Neuronal stem cell (in vitro differentiated cells): ENCODE results near the gene AVEN.
A peak's percentile ranks its signal among the peaks of the same experiment; 100 is the strongest.

Source experiments
- DNase-seq: peaks from one replicate; pipeline ENCODE4 v3.0.0-alpha.2; 2013; ENCODE audit warnings: low spot score
- H2AFZ ChIP-seq: one replicate; pipeline ENCODE4 v1.6.1; 2013; ENCODE audit warnings: mild to moderate bottlenecking, low read length, inconsistent platforms
- H2AK5ac ChIP-seq: 2 replicates; pipeline ENCODE4 v1.6.1; 2013; ENCODE audit warnings: low read depth, mild to moderate bottlenecking, inconsistent platforms, low read length, moderate library complexity, mixed read lengths
- H2BK120ac ChIP-seq: 2 replicates; pipeline ENCODE4 v1.6.1; 2013; ENCODE audit warnings: low read depth, mild to moderate bottlenecking, inconsistent platforms, low read length, moderate library complexity, mixed read lengths
- H2BK12ac ChIP-seq: one replicate; pipeline ENCODE4 v1.6.1; 2013; ENCODE audit warnings: low read length, inconsistent platforms
- H2BK15ac ChIP-seq: 2 replicates; pipeline ENCODE4 v1.6.1; 2013; ENCODE audit warnings: mild to moderate bottlenecking, low read length, inconsistent platforms, mixed read lengths
- H2BK5ac ChIP-seq: one replicate; pipeline ENCODE4 v1.6.1; 2013; ENCODE audit warnings: inconsistent platforms, mild to moderate bottlenecking, low read length, moderate library complexity
- H3K14ac ChIP-seq: one replicate; pipeline ENCODE4 v1.6.1; 2013; ENCODE audit warnings: low read length, inconsistent platforms
- H3K18ac ChIP-seq: 2 replicates; pipeline ENCODE4 v1.6.1; 2013; ENCODE audit warnings: low read length, inconsistent platforms
- H3K23ac ChIP-seq: 2 replicates; pipeline ENCODE4 v1.6.1; 2013; ENCODE audit warnings: low read depth, mild to moderate bottlenecking, mixed read lengths, low read length, inconsistent platforms; ENCODE audit not compliant: poor library complexity
- H3K27ac ChIP-seq: replicated peaks from 3 replicates; pipeline ENCODE4 v1.5.1; 2013; ENCODE audit warnings: low read length, inconsistent platforms
- H3K27me3 ChIP-seq, 3 experiments: 2 replicates each; pipeline ENCODE4 v1.6.1; 2013; ENCODE audit warnings: low read length in 3 of 3, mild to moderate bottlenecking in 2 of 3, inconsistent platforms in 1 of 3, low read depth in 1 of 3, mixed read lengths in 1 of 3, moderate library complexity in 1 of 3; ENCODE audit not compliant: control insufficient read depth in 3 of 3, insufficient read depth in 3 of 3
- H3K36me3 ChIP-seq, 2 donors: replicated peaks in 1 of 2; 2 replicates each; pipeline ENCODE4 v1.6.1; 2013; ENCODE audit warnings: low read length in 2 of 2; ENCODE audit not compliant: control insufficient read depth in 2 of 2, insufficient read depth in 2 of 2
- H3K4ac ChIP-seq: 2 replicates; pipeline ENCODE4 v1.6.1; 2013; ENCODE audit warnings: inconsistent platforms, mild to moderate bottlenecking, low read length, moderate library complexity
- H3K4me1 ChIP-seq, 2 donors: 1 replicate in 1 of 2; 2 replicates in 1 of 2; pipeline ENCODE4 v1.6.1; 2013; ENCODE audit warnings: low read length in 2 of 2, low read depth in 1 of 2; ENCODE audit not compliant: control insufficient read depth in 2 of 2, insufficient read depth in 1 of 2
- H3K4me2 ChIP-seq: one replicate; pipeline ENCODE4 v1.6.1; 2013; ENCODE audit warnings: mild to moderate bottlenecking, low read length, inconsistent platforms; ENCODE audit not compliant: insufficient read depth, poor library complexity, severe bottlenecking
- H3K4me3 ChIP-seq, 2 donors: 2 replicates each; pipeline ENCODE4 v1.5.1; 2013; ENCODE audit warnings: low read length in 2 of 2, mild to moderate bottlenecking in 2 of 2, inconsistent platforms in 1 of 2, moderate library complexity in 1 of 2
- H3K79me1 ChIP-seq: one replicate; pipeline ENCODE4 v1.6.1; 2013; ENCODE audit warnings: low read depth, mild to moderate bottlenecking, inconsistent platforms, low read length, moderate library complexity
- H3K9ac ChIP-seq: one replicate; pipeline ENCODE4 v1.6.1; 2013; ENCODE audit warnings: mild to moderate bottlenecking, low read depth, low read length, inconsistent platforms; ENCODE audit not compliant: poor library complexity
- H3K9me3 ChIP-seq, 2 donors: replicated peaks in 1 of 2; 2 replicates each; pipeline versions ENCODE3 to v1.6.1; 2013; ENCODE audit warnings: low read length in 2 of 2, mild to moderate bottlenecking in 2 of 2, inconsistent platforms in 1 of 2, low read depth in 1 of 2, mixed read lengths in 1 of 2, moderate library complexity in 1 of 2; ENCODE audit not compliant: control insufficient read depth in 2 of 2, insufficient read depth in 1 of 2
- H4K8ac ChIP-seq: one replicate; pipeline ENCODE4 v1.6.1; 2013; ENCODE audit warnings: low read depth, mild to moderate bottlenecking, inconsistent platforms, low read length, moderate library complexity
- H4K91ac ChIP-seq: one replicate; pipeline ENCODE4 v1.6.1; 2013; ENCODE audit warnings: low read length, low read depth, mild to moderate bottlenecking, inconsistent platforms; ENCODE audit not compliant: poor library complexity
- WGBS, 2 donors: extraction: QIAGEN DNeasy Blood & Tissue Kit; methylation state at CpG; one replicate each; pipeline ENCODE4 v1.1.7; 2013; ENCODE audit warnings: missing lambda C conversion rate in 2 of 2, mixed read lengths in 1 of 2; ENCODE audit not compliant: insufficient read length in 2 of 2, insufficient replicate concordance in 1 of 2; ENCODE audit errors: extremely low coverage in 2 of 2; 5-methylcytosine and 5-hydroxymethylcytosine counted together

Gene AVEN

DNA sequence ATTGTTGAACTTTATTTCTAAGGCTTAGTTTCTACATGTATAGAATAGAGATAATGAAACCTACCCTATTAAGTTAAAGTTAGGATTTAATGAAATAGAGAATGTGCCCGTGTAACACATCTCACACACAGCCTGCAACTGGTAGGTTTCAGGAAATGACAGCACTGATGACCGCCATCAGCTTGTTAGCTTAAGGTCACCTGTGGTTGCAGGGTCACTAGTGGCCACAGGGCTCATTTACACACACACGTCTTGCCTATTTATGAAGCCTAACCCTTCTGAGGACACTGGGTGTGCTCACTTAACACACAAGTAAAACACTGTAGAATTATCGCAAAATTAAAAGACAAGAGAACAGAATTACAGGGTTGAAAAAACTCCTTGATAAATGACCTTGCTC lies 50.6 kb downstream of the AVEN start:
- Histone ChIP-seq H3K9ac (no peak overlapping the region), H3K4ac (no peak overlapping the region), H3K4me1 (peaks cover 0 to 8% of the 10 kb centered on the region in 2 donors), H3K36me3 (no peaks in the 10 kb centered on the region), H3K79me1 (no peaks in the 10 kb centered on the region), H2AFZ (no peak overlapping the region), H2BK120ac (no peak overlapping the region), H3K4me3 (no peak overlapping the region), H3K18ac (no peak overlapping the region), H4K8ac (no peak overlapping the region), H2BK12ac (no peak overlapping the region), H3K27me3 (no peaks in the 10 kb centered on the region), H3K4me2 (no peak overlapping the region), H4K91ac (no peak overlapping the region), H2BK5ac (no peak overlapping the region), H2AK5ac (no peak overlapping the region), H3K9me3 (no peaks in the 10 kb centered on the region), H3K14ac (no peak overlapping the region), H3K23ac (no peak overlapping the region), H2BK15ac (no peak overlapping the region), H3K27ac (no peak overlapping the region)
- no CpG with 5 or more reads among the region's 4 CpGs for WGBS, 2 donors
- no peak for DNase-seq

DNA sequence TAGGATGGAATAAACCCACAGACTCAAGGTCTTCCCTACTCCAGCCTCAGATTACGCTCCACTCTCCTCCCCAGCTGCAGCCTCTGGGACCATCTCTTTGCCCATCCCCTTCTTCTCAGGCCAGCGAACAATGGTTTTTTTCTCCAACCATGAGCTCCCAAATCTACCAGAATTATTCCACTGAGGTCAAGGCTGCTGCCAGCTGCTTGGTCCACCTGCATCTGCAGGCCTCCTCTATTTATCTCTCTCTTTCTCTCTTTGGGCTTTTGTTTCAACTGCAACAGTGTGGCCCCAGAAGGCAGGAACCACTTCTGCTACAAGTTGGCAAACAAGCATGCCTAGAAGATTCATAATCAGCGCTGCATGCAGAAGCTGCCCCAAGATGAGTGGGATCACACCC lies 51.6 kb downstream of the AVEN start:
- Histone ChIP-seq H3K9ac (no peak overlapping the region), H3K79me1 (no peaks in the 10 kb centered on the region), H2BK12ac (no peak overlapping the region), H2AFZ (no peak overlapping the region), H3K4me3 (no peak overlapping the region), H3K27ac (no peak overlapping the region), H2BK120ac (no peak overlapping the region), H3K4me2 (no peak overlapping the region), H3K36me3 (no peaks in the 10 kb centered on the region), H3K18ac (no peak overlapping the region), H3K27me3 (no peaks in the 10 kb centered on the region), H3K4me1 (peaks cover 0 to 8% of the 10 kb centered on the region in 2 donors), H3K4ac (no peak overlapping the region), H4K91ac (no peak overlapping the region), H4K8ac (no peak overlapping the region), H3K14ac (no peak overlapping the region), H2AK5ac (no peak overlapping the region), H3K9me3 (no peaks in the 10 kb centered on the region), H3K23ac (no peak overlapping the region), H2BK5ac (no peak overlapping the region), H2BK15ac (no peak overlapping the region)
- WGBS, 2 donors: no CpG with 5 or more reads among the region's 3 CpGs
- no peak for DNase-seq

DNA sequence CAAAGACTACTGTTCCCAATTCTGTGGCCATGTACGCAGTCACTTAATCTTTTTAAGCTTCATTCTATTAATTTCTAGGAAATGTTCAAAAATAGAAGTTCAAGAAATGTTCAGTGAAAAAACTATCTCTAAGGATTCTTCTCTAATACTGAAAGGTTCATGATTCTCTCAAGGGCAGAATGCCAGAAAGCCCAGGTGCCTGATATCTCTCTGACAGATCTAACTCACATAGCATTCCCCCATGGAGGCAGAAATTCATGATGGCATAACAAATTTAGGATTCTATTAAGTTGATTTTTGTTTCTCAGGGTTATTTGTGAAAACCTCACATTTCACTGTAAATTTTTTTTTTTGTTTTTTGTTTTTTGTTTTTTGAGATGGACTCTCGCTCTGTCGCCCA lies 53.3 kb downstream of the AVEN start:
- Histone ChIP-seq H3K23ac (no peak overlapping the region), H3K79me1 (no peaks in the 10 kb centered on the region), H3K36me3 (no peaks in the 10 kb centered on the region), H3K14ac (no peak overlapping the region), H2BK15ac (no peak overlapping the region), H3K9me3 (no peaks in the 10 kb centered on the region), H3K4ac (no peak overlapping the region), H4K91ac (no peak overlapping the region), H3K4me3 (no peak overlapping the region), H2AFZ (no peak overlapping the region), H2AK5ac (no peak overlapping the region), H3K18ac (no peak overlapping the region), H2BK5ac (no peak overlapping the region), H3K4me1 (peaks cover 6 to 8% of the 10 kb centered on the region in 2 donors), H3K9ac (no peak overlapping the region), H4K8ac (no peak overlapping the region), H3K4me2 (no peak overlapping the region), H2BK12ac (no peak overlapping the region), H2BK120ac (no peak overlapping the region), H3K27ac (peak overlapping the region; percentile 56), H3K27me3 (no peaks in the 10 kb centered on the region)
- WGBS, 2 donors: no CpG with 5 or more reads among the region's 3 CpGs
- DNase-seq: no peak

DNA sequence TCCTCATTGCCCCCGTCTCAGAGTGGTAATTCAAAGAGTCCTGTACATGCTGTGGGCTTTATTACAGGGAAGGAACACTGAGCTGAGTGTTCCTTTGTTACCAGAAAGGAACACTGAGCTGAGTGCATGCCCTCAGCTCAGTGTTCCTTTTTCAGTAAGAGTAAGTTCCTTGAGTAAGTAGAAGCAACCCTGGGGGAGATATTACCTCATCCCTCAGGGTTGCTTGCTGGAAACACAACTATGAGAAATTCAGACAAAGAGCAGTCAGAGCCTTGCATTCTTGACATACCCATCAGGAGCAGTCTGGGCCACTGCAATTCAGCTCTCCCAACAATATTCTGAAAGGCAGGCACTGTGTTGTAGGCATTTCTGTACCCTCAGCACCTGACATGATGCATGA lies 53.7 kb downstream of the AVEN start:
- no peak overlapping the region for H3K4me3 ChIP-seq
- H3K4me1 ChIP-seq: peaks cover 6 to 8% of the 10 kb centered on the region in 2 donors
- no peaks in the 10 kb centered on the region for H3K79me1 ChIP-seq
- no peak overlapping the region for H2BK15ac ChIP-seq
- H4K91ac ChIP-seq: no peak overlapping the region
- H3K4ac ChIP-seq: no peak overlapping the region
- no peak overlapping the region for H3K23ac ChIP-seq
- no CpG with 5 or more reads among the region's 1 CpG for WGBS, 2 donors
- no peak overlapping the region for H2BK5ac ChIP-seq
- H3K36me3 ChIP-seq: no peaks in the 10 kb centered on the region
- H4K8ac ChIP-seq: no peak overlapping the region
- H2AK5ac ChIP-seq: no peak overlapping the region
- peak; percentile 18 for DNase-seq
- no peak overlapping the region for H3K14ac ChIP-seq
- no peak overlapping the region for H2AFZ ChIP-seq
- no peak overlapping the region for H3K18ac ChIP-seq
- no peak overlapping the region for H3K9ac ChIP-seq
- H2BK120ac ChIP-seq: no peak overlapping the region
- peak overlapping the region; percentile 56 for H3K27ac ChIP-seq
- H3K4me2 ChIP-seq: no peak overlapping the region
- H2BK12ac ChIP-seq: no peak overlapping the region
- H3K9me3 ChIP-seq: no peaks in the 10 kb centered on the region
- H3K27me3 ChIP-seq: no peaks in the 10 kb centered on the region
